Astrocyte of the cerebellum (primary cell): ENCODE results near the gene SNX15.

Source experiments
- DNase-seq: peaks from one replicate; pipeline ENCODE4 v3.0.0-alpha.2; 2011; ENCODE audit warnings: low read depth
- H3K4me3 ChIP-seq: 2 replicates; pipeline ENCODE4 v1.5.1; 2011; ENCODE audit warnings: mild to moderate bottlenecking, low read depth, low read length, moderate library complexity
- in situ Hi-C: cut with HindIII; loops from 2 replicates; pipeline ENCODE4 v1.10.0; 2017; ENCODE audit warnings: low sequenced_read_pairs
- TF ChIP-seq, protein P1 (sequence below): IDR thresholded peaks from 2 replicates; pipeline ENCODE4 v1.5.1; 2012; ENCODE audit warnings: low read length, low read depth, moderate library complexity, mild to moderate bottlenecking; ENCODE audit errors: missing control alignments

The SNX15 gene

GRCh38 chr11:65051398-65051858 is 24.2 kb downstream of the SNX15 start:
- DNase-seq = no peak
- TF ChIP-seq, protein P1, sequence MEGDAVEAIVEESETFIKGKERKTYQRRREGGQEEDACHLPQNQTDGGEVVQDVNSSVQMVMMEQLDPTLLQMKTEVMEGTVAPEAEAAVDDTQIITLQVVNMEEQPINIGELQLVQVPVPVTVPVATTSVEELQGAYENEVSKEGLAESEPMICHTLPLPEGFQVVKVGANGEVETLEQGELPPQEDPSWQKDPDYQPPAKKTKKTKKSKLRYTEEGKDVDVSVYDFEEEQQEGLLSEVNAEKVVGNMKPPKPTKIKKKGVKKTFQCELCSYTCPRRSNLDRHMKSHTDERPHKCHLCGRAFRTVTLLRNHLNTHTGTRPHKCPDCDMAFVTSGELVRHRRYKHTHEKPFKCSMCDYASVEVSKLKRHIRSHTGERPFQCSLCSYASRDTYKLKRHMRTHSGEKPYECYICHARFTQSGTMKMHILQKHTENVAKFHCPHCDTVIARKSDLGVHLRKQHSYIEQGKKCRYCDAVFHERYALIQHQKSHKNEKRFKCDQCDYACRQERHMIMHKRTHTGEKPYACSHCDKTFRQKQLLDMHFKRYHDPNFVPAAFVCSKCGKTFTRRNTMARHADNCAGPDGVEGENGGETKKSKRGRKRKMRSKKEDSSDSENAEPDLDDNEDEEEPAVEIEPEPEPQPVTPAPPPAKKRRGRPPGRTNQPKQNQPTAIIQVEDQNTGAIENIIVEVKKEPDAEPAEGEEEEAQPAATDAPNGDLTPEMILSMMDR = no peak
- in situ Hi-C loops = no loop called here
- H3K4me3 ChIP-seq = no peak overlapping the region

GRCh38 chr11:65053827-65054508 is 26.7 kb downstream of the SNX15 start:
- TF ChIP-seq, protein P1 = no peak
- DNase-seq = no peak
- H3K4me3 ChIP-seq = no peak overlapping the region
- in situ Hi-C loops = no loop called here

- in situ Hi-C loops = no loop called here
- no peak overlapping the region for H3K4me3 ChIP-seq
- TF ChIP-seq, protein P1 = no peak
- no peak for DNase-seq
These were observed 28.3 kb downstream of the SNX15 start for GRCh38 chr11:65055538-65055937.

DNA sequence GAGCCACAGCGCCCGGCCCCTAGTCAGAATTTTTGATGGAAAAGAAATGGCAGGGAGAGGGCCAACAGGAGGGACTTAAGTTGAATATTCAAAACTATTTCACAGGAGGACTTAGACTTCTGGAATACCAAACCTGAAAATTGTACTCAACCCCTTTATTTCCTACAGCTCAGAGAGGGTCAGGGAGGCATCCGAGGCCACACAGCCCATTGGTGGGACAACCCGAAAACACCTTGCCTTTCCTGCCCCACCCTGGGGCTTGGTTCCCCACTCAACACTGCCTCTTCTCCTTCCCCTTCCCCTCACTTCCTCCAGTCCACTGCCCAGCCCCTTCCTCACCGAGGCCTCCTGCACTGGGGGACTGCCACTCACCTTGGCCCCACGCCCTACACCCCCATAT is 29.8 kb downstream of the SNX15 start:
- TF ChIP-seq, protein P1 = no peak
- in situ Hi-C loops = no loop called here
- no peak overlapping the region for H3K4me3 ChIP-seq
- DNase-seq = no peak

- H3K4me3 ChIP-seq = no peak overlapping the region
- no peak for DNase-seq
- in situ Hi-C loops = no loop called here
- TF ChIP-seq, protein P1 = no peak
These were observed 30.3 kb downstream of the SNX15 start for GRCh38 chr11:65057526-65057925.

DNA sequence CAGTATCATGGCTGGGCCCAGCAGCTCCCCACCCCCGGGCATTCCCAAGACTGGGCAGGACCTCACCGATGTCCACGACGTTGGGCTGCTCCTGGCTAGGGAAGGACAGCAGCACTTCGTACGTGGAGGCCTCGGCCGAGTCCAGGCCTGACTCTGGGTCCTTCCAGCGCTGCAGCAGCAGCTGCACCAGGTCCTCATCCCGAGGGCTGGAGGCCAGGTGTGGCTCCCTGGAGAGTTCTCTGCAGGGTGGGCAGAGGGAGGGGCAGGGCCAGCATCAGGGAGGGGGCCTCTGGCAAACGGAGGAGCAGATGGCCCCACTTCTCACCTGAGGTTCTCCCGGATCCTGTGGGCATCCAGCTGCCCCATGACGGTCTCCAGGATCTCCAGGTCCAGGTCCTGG is 30.8 kb downstream of the SNX15 start:
- TF ChIP-seq, protein P1 = no peak
- in situ Hi-C loops = no loop called here
- no peak for DNase-seq
- H3K4me3 ChIP-seq = no peak overlapping the region
